HL-60 (cell line): ENCODE measurements around the gene FN3KRP.

Experiments
- DNase-seq, 2 experiments: peaks; one replicate each; pipeline ENCODE4 v3.0.0-alpha.2; 2010 to 2020; ENCODE audit warnings: low read depth in 1 of 2, low spot score in 1 of 2
- H3K27ac ChIP-seq: fragments of 250-450 bp; sonication (Bioruptor Pico); replicated peaks from 2 replicates; pipeline ENCODE4 v1.5.1; 2020; ENCODE audit warnings: mild to moderate bottlenecking, moderate library complexity
- H3K27me3 ChIP-seq: fragments of 250-450 bp; sonication (Bioruptor Pico); 2 replicates; pipeline ENCODE4 v1.5.1; 2021; ENCODE audit warnings: mild to moderate bottlenecking, moderate library complexity; ENCODE audit not compliant: insufficient read depth, poor library complexity, severe bottlenecking
- H3K4me3 ChIP-seq: replicated peaks from 2 replicates; pipeline ENCODE4 v1.5.1; 2011; ENCODE audit warnings: mild to moderate bottlenecking, control low read depth, low read length; ENCODE audit not compliant: insufficient read depth
- GABPA ChIP-seq: IDR thresholded peaks from 2 replicates; pipeline ENCODE4 v1.6.1; 2012; ENCODE audit warnings: low read depth
- POLR2AphosphoS5 ChIP-seq: IDR thresholded peaks from 2 replicates; pipeline ENCODE4 v1.6.1; 2012; ENCODE audit warnings: low read depth
- REST ChIP-seq: IDR thresholded peaks from 2 replicates; pipeline ENCODE4 v1.6.1; 2012; ENCODE audit warnings: low read depth; ENCODE audit not compliant: insufficient replicate concordance
- SPI1 ChIP-seq: IDR thresholded peaks from 2 replicates; pipeline ENCODE4 v1.6.1; 2012; ENCODE audit warnings: low read depth, mild to moderate bottlenecking, borderline replicate concordance
- TF ChIP-seq, protein P1 (sequence below): IDR thresholded peaks from one replicate; pipeline ENCODE4 v1.5.1; 2011; ENCODE audit warnings: low read length, control low read depth, inconsistent platforms; ENCODE audit not compliant: insufficient read depth

Gene FN3KRP

GRCh38 chr17:82679586-82680465 lies 36.7 kb upstream of the FN3KRP start:
- Histone ChIP-seq H3K27ac (no peak overlapping the region), H3K4me3 (no peak overlapping the region), H3K27me3 (no peaks in the 10 kb centered on the region)
- TF ChIP-seq GABPA = no peak
- no peak for TF ChIP-seq SPI1
- TF ChIP-seq, protein P1, sequence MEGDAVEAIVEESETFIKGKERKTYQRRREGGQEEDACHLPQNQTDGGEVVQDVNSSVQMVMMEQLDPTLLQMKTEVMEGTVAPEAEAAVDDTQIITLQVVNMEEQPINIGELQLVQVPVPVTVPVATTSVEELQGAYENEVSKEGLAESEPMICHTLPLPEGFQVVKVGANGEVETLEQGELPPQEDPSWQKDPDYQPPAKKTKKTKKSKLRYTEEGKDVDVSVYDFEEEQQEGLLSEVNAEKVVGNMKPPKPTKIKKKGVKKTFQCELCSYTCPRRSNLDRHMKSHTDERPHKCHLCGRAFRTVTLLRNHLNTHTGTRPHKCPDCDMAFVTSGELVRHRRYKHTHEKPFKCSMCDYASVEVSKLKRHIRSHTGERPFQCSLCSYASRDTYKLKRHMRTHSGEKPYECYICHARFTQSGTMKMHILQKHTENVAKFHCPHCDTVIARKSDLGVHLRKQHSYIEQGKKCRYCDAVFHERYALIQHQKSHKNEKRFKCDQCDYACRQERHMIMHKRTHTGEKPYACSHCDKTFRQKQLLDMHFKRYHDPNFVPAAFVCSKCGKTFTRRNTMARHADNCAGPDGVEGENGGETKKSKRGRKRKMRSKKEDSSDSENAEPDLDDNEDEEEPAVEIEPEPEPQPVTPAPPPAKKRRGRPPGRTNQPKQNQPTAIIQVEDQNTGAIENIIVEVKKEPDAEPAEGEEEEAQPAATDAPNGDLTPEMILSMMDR = no peak
- no peak for TF ChIP-seq REST
- TF ChIP-seq POLR2AphosphoS5 = no peak
- DNase-seq = no peak

GRCh38 chr17:82681547-82681946 lies 35.0 kb upstream of the FN3KRP start:
- DNase-seq = no peak
- H3K27ac ChIP-seq = no peak overlapping the region
- no peak overlapping the region for H3K4me3 ChIP-seq
- TF ChIP-seq REST (no peak), POLR2AphosphoS5 (no peak), GABPA (no peak), SPI1 (no peak)
- TF ChIP-seq, protein P1 = no peak
- H3K27me3 ChIP-seq = no peaks in the 10 kb centered on the region

GRCh38 chr17:82683534-82683933 lies 33.0 kb upstream of the FN3KRP start:
- Histone ChIP-seq H3K4me3 (no peak overlapping the region), H3K27me3 (no peaks in the 10 kb centered on the region), H3K27ac (no peak overlapping the region)
- no peak for TF ChIP-seq POLR2AphosphoS5
- TF ChIP-seq GABPA = no peak
- no peak for TF ChIP-seq REST
- TF ChIP-seq SPI1 = no peak
- no peak for DNase-seq
